ENCODE data around the gene AAMP. TPM values are rescaled to one million over a fixed set of nuclear protein-coding genes. Genes with fewer than 3 reads are reported as not detected.

The AAMP gene
- total RNA-seq, 2 donors from 2014 or later: 89.2 to 97.2 TPM

DNA sequence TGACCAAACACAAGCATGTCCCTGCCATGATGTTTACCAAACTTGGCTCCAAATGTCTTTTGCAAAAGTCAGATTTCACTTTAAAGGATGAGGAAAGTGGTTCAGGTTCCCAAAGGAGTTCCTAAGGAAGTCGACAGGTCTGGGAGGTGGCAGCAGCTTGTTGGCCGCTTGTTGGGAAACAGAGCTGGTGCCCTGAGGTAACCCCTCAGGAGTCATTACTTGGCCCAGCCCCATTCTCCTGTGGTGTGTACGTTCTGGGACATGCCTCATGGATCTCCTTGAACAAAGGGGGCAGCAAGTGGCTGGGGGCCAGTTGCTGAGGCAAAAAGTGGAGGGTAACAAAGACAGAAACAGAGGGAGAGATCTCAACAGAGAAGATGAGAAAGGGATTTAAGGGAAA is 11.5 kb upstream of the AAMP start:
- Mint-ChIP-seq H3K27ac (no peak overlapping the region), H3K4me1 (peaks cover 10% of the 10 kb centered on the region), H3K9me3 (no peaks in the 10 kb centered on the region), H3K36me3 (ENCODE audit: low read depth) (peaks cover 33% of the 10 kb centered on the region), H3K27me3 (ENCODE audit: insufficient read depth) (no peaks in the 10 kb centered on the region), H3K4me3 (no peak overlapping the region)
- Histone ChIP-seq H3K27ac (ENCODE audit: low read depth, low read length) (no peak overlapping the region), H3K9ac (ENCODE audit: extremely low read depth, low read length, poor library complexity, severe bottlenecking) (no peak overlapping the region), H3K4me1 (ENCODE audit: control insufficient read depth, insufficient read depth, low read length) (peaks cover 5% of the 10 kb centered on the region), H3K9me3 (ENCODE audit: control insufficient read depth, low read length) (no peaks in the 10 kb centered on the region), H3K27me3 (ENCODE audit: control insufficient read depth, insufficient read depth, low read length, poor library complexity, severe bottlenecking) (no peaks in the 10 kb centered on the region), H3K36me3 (ENCODE audit: control insufficient read depth, insufficient read depth, low read length) (peaks cover 26% of the 10 kb centered on the region), H3K4me3 (ENCODE audit: low read length) (no peak overlapping the region)
- no peak for DNase-seq
- no peak for TF ChIP-seq CTCF (conservative IDR thresholded peaks at IDR 0.05)
- 90 to 100% methylated on average over 1 to 3 of the region's 3 CpGs for WGBS, 2 experiments (ENCODE audit: insufficient coverage in 1 of 2, insufficient read length in 1 of 2)

- Mint-ChIP-seq H3K4me1 (no peaks in the 10 kb centered on the region), H3K27ac (peak overlapping the region; percentile 7), H3K27me3 (ENCODE audit: insufficient read depth) (no peaks in the 10 kb centered on the region), H3K36me3 (ENCODE audit: low read depth) (peaks cover 40% of the 10 kb centered on the region), H3K9me3 (no peaks in the 10 kb centered on the region), H3K4me3 (no peak overlapping the region)
- no peak overlapping the region for H3K27ac ChIP-seq (ENCODE audit: low read depth, low read length)
- no peak overlapping the region for H3K4me3 ChIP-seq (ENCODE audit: low read length)
- no peaks in the 10 kb centered on the region for H3K4me1 ChIP-seq (ENCODE audit: control insufficient read depth, insufficient read depth, low read length)
- peaks cover 35% of the 10 kb centered on the region for H3K36me3 ChIP-seq (ENCODE audit: control insufficient read depth, insufficient read depth, low read length)
- no peaks in the 10 kb centered on the region for H3K27me3 ChIP-seq (ENCODE audit: control insufficient read depth, insufficient read depth, low read length, poor library complexity, severe bottlenecking)
- no peaks in the 10 kb centered on the region for H3K9me3 ChIP-seq (ENCODE audit: control insufficient read depth, low read length)
- no peak overlapping the region for H3K9ac ChIP-seq (ENCODE audit: extremely low read depth, low read length, poor library complexity, severe bottlenecking)
- WGBS, 2 experiments (ENCODE audit: insufficient coverage in 1 of 2, insufficient read length in 1 of 2): 94 to 98% methylated on average over 6 to 14 of the region's 14 CpGs
- DNase-seq: no peak
- no peak for TF ChIP-seq CTCF (conservative IDR thresholded peaks at IDR 0.05)
Observed at GRCh38 chr2:218280260-218280870, 10.4 kb upstream of the AAMP start.

DNA sequence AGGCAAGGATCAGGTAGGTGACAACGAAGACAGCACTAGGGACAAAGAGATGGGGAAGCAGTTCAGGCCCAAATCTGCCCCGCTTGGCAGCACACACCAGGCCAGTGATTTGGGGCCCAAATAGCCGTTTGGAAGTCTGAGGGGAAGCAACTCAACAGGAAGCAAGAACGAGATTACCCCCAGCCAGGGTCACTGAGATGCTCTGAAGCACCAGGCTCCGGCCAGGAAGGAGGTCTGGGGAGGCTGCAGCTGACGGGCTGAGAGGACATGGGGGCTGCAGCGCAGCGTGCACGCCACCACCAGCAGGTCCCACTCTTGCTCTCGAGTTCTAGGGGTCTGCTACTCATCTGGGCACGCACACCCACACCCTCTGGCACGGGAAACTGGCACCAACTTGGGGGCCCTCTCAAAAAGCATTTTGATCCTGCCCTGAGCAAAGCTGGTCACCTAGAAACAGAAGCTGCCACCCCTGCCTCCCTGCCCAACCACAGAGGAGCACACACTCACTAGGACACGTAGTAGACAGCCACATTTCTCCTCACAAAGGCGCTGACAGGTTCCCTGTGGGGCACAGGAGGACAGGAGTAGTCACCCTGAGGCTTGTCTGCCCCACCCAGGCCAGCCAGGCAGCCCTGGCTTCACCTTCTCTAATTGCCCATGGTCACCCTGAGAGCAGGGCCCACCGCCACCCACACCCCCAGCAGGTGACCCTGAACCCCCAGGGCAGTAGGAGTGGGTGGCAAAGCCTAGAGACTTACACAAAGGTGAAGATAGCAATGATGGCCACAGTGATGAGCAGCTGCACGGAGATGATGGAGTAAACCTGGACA is 8.8 kb upstream of the AAMP start:
- TF ChIP-seq CTCF (conservative IDR thresholded peaks at IDR 0.05): no peak
- no peaks in the 10 kb centered on the region for H3K4me1 Mint-ChIP-seq
- H3K27ac Mint-ChIP-seq: no peak overlapping the region
- H3K27me3 ChIP-seq (ENCODE audit: control insufficient read depth, insufficient read depth, low read length, poor library complexity, severe bottlenecking): no peaks in the 10 kb centered on the region
- no peak overlapping the region for H3K4me3 Mint-ChIP-seq
- no peak overlapping the region for H3K27ac ChIP-seq (ENCODE audit: low read depth, low read length)
- 90 to 92% methylated on average over 16 of the region's 16 CpGs for WGBS, 2 experiments (ENCODE audit: insufficient coverage in 1 of 2, insufficient read length in 1 of 2)
- H3K9ac ChIP-seq (ENCODE audit: extremely low read depth, low read length, poor library complexity, severe bottlenecking): no peak overlapping the region
- peaks cover 47% of the 10 kb centered on the region for H3K36me3 Mint-ChIP-seq (ENCODE audit: low read depth)
- H3K9me3 Mint-ChIP-seq: no peaks in the 10 kb centered on the region
- H3K4me3 ChIP-seq (ENCODE audit: low read length): no peak overlapping the region
- H3K9me3 ChIP-seq (ENCODE audit: control insufficient read depth, low read length): no peaks in the 10 kb centered on the region
- H3K4me1 ChIP-seq (ENCODE audit: control insufficient read depth, insufficient read depth, low read length): no peaks in the 10 kb centered on the region
- H3K36me3 ChIP-seq (ENCODE audit: control insufficient read depth, insufficient read depth, low read length): peaks cover 50% of the 10 kb centered on the region
- no peaks in the 10 kb centered on the region for H3K27me3 Mint-ChIP-seq (ENCODE audit: insufficient read depth)
- no peak for DNase-seq

All from endodermal cell (in vitro differentiated cells).